ENCODE data around the gene VASH1.

Gene VASH1

DNA sequence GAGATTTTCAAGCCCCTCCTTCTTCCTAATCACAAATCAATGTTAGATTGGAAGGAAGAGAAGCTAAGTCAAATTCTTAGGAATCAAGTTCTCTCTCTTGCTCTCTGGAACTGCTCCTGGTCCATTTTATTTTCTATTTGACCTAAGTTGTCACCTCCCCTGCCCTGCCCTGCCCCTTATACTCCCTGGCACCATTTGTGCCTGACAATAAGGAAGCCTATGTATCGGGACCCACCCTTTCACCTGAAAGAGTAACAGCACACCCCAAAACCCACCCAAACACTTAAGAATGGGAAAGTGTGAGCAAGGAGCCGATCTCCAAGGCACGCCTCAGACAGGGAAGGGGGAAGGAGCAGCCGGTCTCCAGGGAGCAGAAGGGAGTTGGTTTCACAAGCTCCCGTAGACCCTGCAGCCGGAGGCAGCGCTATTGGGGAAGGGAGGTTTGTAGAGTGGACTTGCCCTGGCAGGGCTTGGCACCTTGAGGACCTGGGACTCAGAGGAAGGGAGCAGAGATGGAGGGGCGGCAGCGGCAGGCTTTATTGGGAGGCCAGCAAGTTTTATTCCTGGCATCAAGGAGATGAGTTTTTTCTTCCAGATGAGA lies 66.5 kb downstream of the VASH1 start:
- TF ChIP-seq, protein P1, sequence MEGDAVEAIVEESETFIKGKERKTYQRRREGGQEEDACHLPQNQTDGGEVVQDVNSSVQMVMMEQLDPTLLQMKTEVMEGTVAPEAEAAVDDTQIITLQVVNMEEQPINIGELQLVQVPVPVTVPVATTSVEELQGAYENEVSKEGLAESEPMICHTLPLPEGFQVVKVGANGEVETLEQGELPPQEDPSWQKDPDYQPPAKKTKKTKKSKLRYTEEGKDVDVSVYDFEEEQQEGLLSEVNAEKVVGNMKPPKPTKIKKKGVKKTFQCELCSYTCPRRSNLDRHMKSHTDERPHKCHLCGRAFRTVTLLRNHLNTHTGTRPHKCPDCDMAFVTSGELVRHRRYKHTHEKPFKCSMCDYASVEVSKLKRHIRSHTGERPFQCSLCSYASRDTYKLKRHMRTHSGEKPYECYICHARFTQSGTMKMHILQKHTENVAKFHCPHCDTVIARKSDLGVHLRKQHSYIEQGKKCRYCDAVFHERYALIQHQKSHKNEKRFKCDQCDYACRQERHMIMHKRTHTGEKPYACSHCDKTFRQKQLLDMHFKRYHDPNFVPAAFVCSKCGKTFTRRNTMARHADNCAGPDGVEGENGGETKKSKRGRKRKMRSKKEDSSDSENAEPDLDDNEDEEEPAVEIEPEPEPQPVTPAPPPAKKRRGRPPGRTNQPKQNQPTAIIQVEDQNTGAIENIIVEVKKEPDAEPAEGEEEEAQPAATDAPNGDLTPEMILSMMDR (IDR thresholded peaks at IDR 0.05): no peak
- Histone ChIP-seq H3K9me3 (no peaks in the 10 kb centered on the region), H3K4me1 (peaks cover 0 to 24% (median 2%) of the 10 kb centered on the region in 4 donors), H3K4me3 (peak overlapping the region; percentile 45), H3K27ac (peak overlapping the region; percentile 24 to 74), H3K36me3 (no peaks in the 10 kb centered on the region), H3K27me3 (no peaks in the 10 kb centered on the region)
- intact Hi-C loops (cut with DNase I; ENCODE audit: low total_unique reads): no loop called here
- DNase-seq: no peak

DNA sequence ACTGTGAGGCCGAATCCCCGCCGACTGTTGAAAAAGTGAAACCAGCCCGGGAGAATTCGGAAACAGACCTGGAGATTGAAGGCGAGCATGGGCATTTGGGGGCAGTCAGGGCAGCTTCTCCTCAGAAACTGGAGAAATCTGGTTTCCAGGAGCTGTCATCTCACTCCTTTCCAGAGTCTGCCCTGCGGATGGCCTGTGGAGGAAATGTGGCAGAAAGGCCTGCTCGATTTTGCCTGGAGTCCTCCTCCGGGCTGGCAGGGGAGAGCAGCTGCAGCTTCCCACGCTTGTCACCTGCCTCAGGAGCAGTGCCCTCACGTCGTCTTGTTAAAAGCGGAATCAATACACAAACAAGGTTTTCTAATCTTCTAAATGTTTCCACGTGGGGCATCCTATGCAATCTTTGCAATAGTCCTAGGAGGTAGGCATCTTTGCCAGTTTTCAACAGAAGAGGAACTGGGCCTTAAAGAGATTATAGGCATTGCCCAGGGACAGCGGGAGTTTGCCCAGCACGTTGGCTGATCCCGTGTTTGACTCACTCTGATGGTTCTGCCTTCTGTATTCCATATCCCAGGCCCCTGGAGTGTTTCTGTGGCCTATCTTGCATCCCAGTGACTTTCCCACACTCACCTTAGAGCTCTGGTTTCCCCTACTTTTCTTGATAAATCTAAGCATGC lies 67.2 kb downstream of the VASH1 start:
- Histone ChIP-seq H3K27ac (peak overlapping the region; percentile 24 to 74), H3K9me3 (no peaks in the 10 kb centered on the region), H3K27me3 (no peaks in the 10 kb centered on the region), H3K36me3 (no peaks in the 10 kb centered on the region), H3K4me1 (peaks cover 0 to 24% (median 2%) of the 10 kb centered on the region in 4 donors), H3K4me3 (peak overlapping the region; percentile 45)
- TF ChIP-seq, protein P1 (IDR thresholded peaks at IDR 0.05): no peak
- DNase-seq: no peak
- intact Hi-C loops (cut with DNase I; ENCODE audit: low total_unique reads): no loop called here

DNA sequence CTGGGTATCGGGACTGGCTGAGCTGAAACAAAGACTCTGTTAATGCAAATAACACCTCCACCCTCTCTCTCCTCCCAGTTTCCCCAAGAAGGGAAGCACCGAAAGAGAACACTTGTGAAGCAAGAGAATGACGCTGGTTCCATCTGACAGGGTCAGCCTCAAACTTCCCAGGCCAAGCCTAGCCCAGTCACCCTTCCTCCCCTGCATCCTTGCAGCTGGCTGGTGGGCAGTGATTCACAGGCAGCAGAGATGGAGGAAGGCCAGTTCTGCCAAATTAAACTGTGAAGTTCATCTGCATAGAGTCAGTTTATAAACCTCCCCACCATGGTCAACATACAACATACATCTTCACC lies 67.7 kb downstream of the VASH1 start:
- H3K9me3 ChIP-seq: no peaks in the 10 kb centered on the region
- intact Hi-C loops (cut with DNase I; ENCODE audit: low total_unique reads): no loop called here
- TF ChIP-seq, protein P1 (IDR thresholded peaks at IDR 0.05): no peak
- H3K36me3 ChIP-seq: no peaks in the 10 kb centered on the region
- H3K4me1 ChIP-seq: peaks cover 0 to 24% (median 2%) of the 10 kb centered on the region in 4 donors
- DNase-seq: no peak
- H3K27ac ChIP-seq: peak overlapping the region in 1 of 2 donors; percentile 74
- H3K27me3 ChIP-seq: no peaks in the 10 kb centered on the region
- no peak overlapping the region for H3K4me3 ChIP-seq

DNA sequence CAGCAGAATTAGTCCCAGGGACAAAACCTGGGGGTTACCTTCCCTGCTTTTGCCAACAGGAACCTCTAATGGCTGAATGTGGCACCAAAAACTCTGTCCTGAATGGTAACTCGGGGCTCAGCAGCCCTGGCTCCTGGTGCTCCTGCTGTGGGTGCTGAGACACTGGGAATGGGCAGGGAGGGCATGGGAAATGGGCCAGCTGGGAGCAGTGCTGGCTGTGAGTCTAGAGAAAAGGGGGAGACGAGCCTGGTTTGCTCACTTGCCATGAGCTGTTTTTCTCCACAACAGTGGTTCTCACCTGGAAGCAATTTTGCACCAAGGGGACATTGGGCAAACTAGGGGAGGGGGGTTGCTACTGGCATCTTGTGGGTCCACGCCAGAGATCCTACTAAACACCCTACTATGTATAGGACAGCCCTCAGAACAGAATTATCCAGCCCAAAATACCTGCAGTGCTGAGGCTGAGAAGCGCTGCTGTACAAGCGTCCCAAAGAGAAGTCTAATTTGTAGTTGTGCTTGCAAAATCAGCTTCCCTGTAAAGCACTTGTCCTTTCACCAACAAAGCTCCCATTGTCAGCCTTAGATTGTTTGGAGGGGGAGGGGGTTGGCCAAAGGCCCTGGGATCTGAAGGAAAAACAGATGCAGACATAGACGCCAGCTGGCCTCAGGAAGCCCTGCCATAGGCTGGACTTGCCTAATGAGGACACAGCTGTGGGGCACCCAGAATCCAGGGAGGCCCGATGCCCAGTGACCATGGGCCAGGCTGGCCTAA lies 68.6 kb downstream of the VASH1 start:
- DNase-seq: no peak
- Histone ChIP-seq H3K27ac (no peak overlapping the region), H3K27me3 (peaks cover 0 to 3% of the 10 kb centered on the region in 2 donors), H3K4me1 (peaks cover 0 to 24% (median 2%) of the 10 kb centered on the region in 4 donors), H3K36me3 (no peaks in the 10 kb centered on the region), H3K9me3 (no peaks in the 10 kb centered on the region), H3K4me3 (no peak overlapping the region)
- TF ChIP-seq, protein P1 (IDR thresholded peaks at IDR 0.05): no peak
- intact Hi-C loops (cut with DNase I; ENCODE audit: low total_unique reads): no loop called here

DNA sequence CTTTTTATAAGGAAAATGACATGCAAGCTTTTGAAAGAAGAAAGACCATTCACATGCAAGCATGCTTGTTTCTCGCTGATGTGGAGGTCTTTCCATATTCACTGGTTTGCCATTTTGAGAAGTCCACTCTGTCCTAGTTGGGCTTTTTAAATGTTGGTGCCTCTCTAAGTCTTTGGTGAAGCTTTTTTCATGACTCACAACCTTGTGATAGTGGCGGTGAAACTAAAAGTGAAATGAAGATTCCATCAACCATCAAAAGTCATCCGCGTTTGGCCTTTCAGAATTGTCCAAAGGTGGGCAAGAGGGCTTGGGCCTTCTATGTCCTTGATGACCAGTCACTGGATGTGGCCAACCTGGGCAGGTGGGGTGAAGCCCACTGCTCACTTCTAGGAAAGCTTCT lies 69.3 kb downstream of the VASH1 start:
- Histone ChIP-seq H3K4me3 (no peak overlapping the region), H3K4me1 (peaks cover 0 to 24% (median 2%) of the 10 kb centered on the region in 4 donors), H3K27me3 (peaks cover 0 to 4% of the 10 kb centered on the region in 2 donors), H3K27ac (no peak overlapping the region), H3K36me3 (no peaks in the 10 kb centered on the region), H3K9me3 (no peaks in the 10 kb centered on the region)
- intact Hi-C loops (cut with DNase I; ENCODE audit: low total_unique reads): no loop called here
- DNase-seq: no peak
- TF ChIP-seq, protein P1 (IDR thresholded peaks at IDR 0.05): no peak
